PC-3 (cell line): ENCODE data around the gene CCDC177. TPM values are rescaled to one million over a fixed set of nuclear protein-coding genes. Genes with fewer than 3 reads are reported as not detected.

Experiments
- ATAC-seq: fragments of 200-7000 bp; cut with Tn5 transposase; 2 replicates; pipeline ENCODE4 v1.9.1; 2020; ENCODE audit warnings: mild to moderate bottlenecking, moderate library complexity
- BruUV-seq: library from RNA; stranded (reverse); fragments of 400-500 nt; replicated peaks from 2 replicates; lab custom pipeline; 2021; lab: Mats Ljungman, UMichigan
- CTCF ChIA-PET: fragments of 300-600 bp; sonication (Branson Sonifier 250); formaldehyde crosslinking; loops from one replicate; lab custom pipeline; 2022; ENCODE audit warnings: antibody characterized with exemption; lab: Charles Lee
- POLR2A ChIA-PET: fragments of 300-600 bp; sonication (Branson Sonifier 250); formaldehyde crosslinking; loops from one replicate; lab custom pipeline; 2022; ENCODE audit warnings: antibody characterized with exemption; ENCODE audit not compliant: unreplicated experiment; lab: Charles Lee
- DNase-seq: peaks from one replicate; pipeline ENCODE4 v3.0.0-alpha.2; 2015
- H2AFZ ChIP-seq: fragments of 300-600 bp; sonication (generic); 2 replicates; pipeline ENCODE4 v1.6.0; 2016; ENCODE audit warnings: antibody characterized with exemption, low read length
- H3F3A ChIP-seq: fragments of 300-600 bp; sonication (generic); one replicate; pipeline ENCODE4 v1.6.0; 2017; ENCODE audit warnings: antibody characterized with exemption, low read length, control low read depth, mild to moderate bottlenecking; ENCODE audit not compliant: unreplicated experiment
- H3K27ac ChIP-seq: fragments of 300-600 bp; sonication (generic); 2 replicates; pipeline ENCODE4 v1.5.1; 2016; ENCODE audit warnings: mild to moderate bottlenecking, low read length
- H3K27me3 ChIP-seq: fragments of 300-600 bp; sonication (generic); 2 replicates; pipeline ENCODE4 v1.6.1; 2016; ENCODE audit warnings: low read length, mixed read lengths
- H3K36me3 ChIP-seq: fragments of 300-600 bp; sonication (generic); 2 replicates; pipeline ENCODE4 v1.6.1; 2016; ENCODE audit warnings: low read depth, mixed run types, low read length, mixed read lengths
- H3K4me1 ChIP-seq: fragments of 300-600 bp; sonication (generic); 2 replicates; pipeline ENCODE4 v1.5.1; 2016; ENCODE audit warnings: low read length; ENCODE audit not compliant: insufficient read depth
- H3K4me2 ChIP-seq: fragments of 300-600 bp; sonication (generic); 2 replicates; pipeline ENCODE4 v1.6.0; 2016; ENCODE audit warnings: low read length
- H3K4me3 ChIP-seq: fragments of 300-600 bp; sonication (generic); 2 replicates; pipeline ENCODE4 v1.5.1; 2016; ENCODE audit warnings: mild to moderate bottlenecking, low read length, mixed read lengths
- H3K79me2 ChIP-seq: fragments of 300-600 bp; sonication (generic); 2 replicates; pipeline ENCODE4 v1.6.1; 2017; ENCODE audit warnings: low read length, mixed read lengths
- H3K9ac ChIP-seq: fragments of 300-600 bp; sonication (generic); 2 replicates; pipeline ENCODE4 v1.6.0; 2016; ENCODE audit warnings: mild to moderate bottlenecking, low read length
- H3K9me2 ChIP-seq: fragments of 300-600 bp; sonication (generic); replicated peaks from 2 replicates; pipeline ENCODE4 v1.6.1; 2016; ENCODE audit warnings: mixed run types, low read length, mixed read lengths
- H3K9me3 ChIP-seq: fragments of 300-600 bp; sonication (generic); 2 replicates; pipeline ENCODE4 v1.6.1; 2016; ENCODE audit warnings: low read length, mixed read lengths
- H4K20me1 ChIP-seq: fragments of 300-600 bp; sonication (generic); 2 replicates; pipeline ENCODE4 v1.6.1; 2016; ENCODE audit warnings: low read length, mixed read lengths
- CTCF ChIP-seq: fragments of 300-600 bp; sonication (generic); conservative IDR thresholded peaks from 2 replicates; pipeline ENCODE4 v1.5.1; 2017; ENCODE audit warnings: antibody characterized with exemption, low read depth, mild to moderate bottlenecking, low read length
- EZH2 ChIP-seq: fragments of 300-600 bp; sonication (generic); IDR thresholded peaks from one replicate; pipeline ENCODE4 v1.6.1; 2017; ENCODE audit warnings: antibody characterized with exemption, mild to moderate bottlenecking, low read length; ENCODE audit not compliant: unreplicated experiment
- EZH2phosphoT487 ChIP-seq: fragments of 300-600 bp; sonication (generic); IDR thresholded peaks from 2 replicates; pipeline ENCODE4 v1.6.1; 2018; ENCODE audit warnings: mild to moderate bottlenecking, antibody characterized with exemption, low read length, borderline replicate concordance
- intact Hi-C: fragments of 100-400 bp; cut with micrococcal nuclease; formaldehyde crosslinking; loops from 2 replicates; pipeline ENCODE4 v1.9.0; 2023
- total RNA-seq: library from RNA; depleted of rRNA; stranded (reverse); fragments of >200 nt; gene quantifications from 2 replicates; pipeline ENCODE4 v1.2.3, GENCODE V29; 2014

CCDC177 gene
- total RNA-seq, 1 experiment from 2014 or later: not detected

GRCh38 chr14:69570836-69571330, 3.8 kb downstream of the CCDC177 start:
- POLR2A ChIA-PET: no interaction called here

GRCh38 chr14:69569859-69570258, 4.8 kb downstream of the CCDC177 start:
- no TSS peak for BruUV-seq
- intact Hi-C loops: loop anchor here (5.0 kb wide), 1 partner anchor 173 kb away; the partner anchor contains the start of genes ERH and SLC39A9
- DNase-seq: no peak
- ChIA-PET POLR2A (no interaction called here), CTCF (interaction anchor here (0.6 kb wide), 1 partner anchor 100 kb away, joined by 4 read pairs; no protein-coding TSS in a partner anchor)
- Histone ChIP-seq H3K4me1 (peaks cover 6% of the 10 kb centered on the region; the same call in 1 of the 2 replicates), H3K36me3 (no peaks in the 10 kb centered on the region), H3K4me2 (no peak overlapping the region), H3K4me3 (no peak overlapping the region), H4K20me1 (no peaks in the 10 kb centered on the region), H3K9ac (no peak overlapping the region), H2AFZ (no peak overlapping the region), H3K27ac (no peak overlapping the region), H3K79me2 (no peaks in the 10 kb centered on the region), H3K27me3 (peaks cover 89% of the 10 kb centered on the region), H3K9me2 (no peaks in the 10 kb centered on the region), H3F3A (no peaks in the 10 kb centered on the region), H3K9me3 (no peaks in the 10 kb centered on the region)
- ATAC-seq: no peak
- TF ChIP-seq EZH2 (no peak), EZH2phosphoT487 (no peak), CTCF (no peak)

More at GRCh38 chr14:69570836-69571330, 3.8 kb downstream of the CCDC177 start:
- no peaks in the 10 kb centered on the region for H3K9me3 ChIP-seq
- no peaks in the 10 kb centered on the region for H4K20me1 ChIP-seq
- H3F3A ChIP-seq: no peaks in the 10 kb centered on the region
- DNase-seq: no peak
- peaks cover 6% of the 10 kb centered on the region; the same call in 1 of the 2 replicates for H3K4me1 ChIP-seq
- H3K9ac ChIP-seq: no peak overlapping the region
- CTCF ChIA-PET: interaction anchor here (2.2 kb wide), 1 partner anchor 35 kb away, joined by 8 read pairs; no protein-coding TSS in a partner anchor
- no peaks in the 10 kb centered on the region for H3K79me2 ChIP-seq
- no peak overlapping the region for H2AFZ ChIP-seq
- intact Hi-C loops: loop anchor here (5.0 kb wide), 1 partner anchor 174 kb away; the partner anchor contains the start of genes ERH and SLC39A9
- no peak overlapping the region for H3K4me2 ChIP-seq
- BruUV-seq: no TSS peak
- H3K4me3 ChIP-seq: no peak overlapping the region
- ATAC-seq: no peak
- TF ChIP-seq CTCF: no peak
- TF ChIP-seq EZH2: no peak
- TF ChIP-seq EZH2phosphoT487: no peak
- no peaks in the 10 kb centered on the region for H3K36me3 ChIP-seq
- no peaks in the 10 kb centered on the region for H3K9me2 ChIP-seq
- H3K27me3 ChIP-seq: peaks cover 79% of the 10 kb centered on the region
- H3K27ac ChIP-seq: no peak overlapping the region

GRCh38 chr14:69567563-69567962, 7.1 kb downstream of the CCDC177 start:
- no peak overlapping the region for H2AFZ ChIP-seq
- no peak for TF ChIP-seq CTCF
- TF ChIP-seq EZH2phosphoT487: no peak
- TF ChIP-seq EZH2: no peak
- H3K4me2 ChIP-seq: no peak overlapping the region
- CTCF ChIA-PET: no interaction called here
- intact Hi-C loops: no loop called here
- no peaks in the 10 kb centered on the region for H3K79me2 ChIP-seq
- no peak overlapping the region for H3K27ac ChIP-seq
- no peaks in the 10 kb centered on the region for H3K36me3 ChIP-seq
- ATAC-seq: no peak
- no TSS peak for BruUV-seq
- POLR2A ChIA-PET: no interaction called here
- no peaks in the 10 kb centered on the region for H3K9me2 ChIP-seq
- no peak overlapping the region for H3K4me3 ChIP-seq
- H3K9ac ChIP-seq: no peak overlapping the region
- no peaks in the 10 kb centered on the region for H3K9me3 ChIP-seq
- no peak for DNase-seq
- no peaks in the 10 kb centered on the region for H3F3A ChIP-seq
- H3K27me3 ChIP-seq: peaks cover 79% of the 10 kb centered on the region
- no peaks in the 10 kb centered on the region for H3K4me1 ChIP-seq
- H4K20me1 ChIP-seq: no peaks in the 10 kb centered on the region
